Esophagus muscularis mucosa (tissue), 4 donors: ENCODE data around the gene MACROD2. TPM values are rescaled to one million over a fixed set of nuclear protein-coding genes. Genes with fewer than 3 reads are reported as not detected.

Experiments used
- DNase-seq: peaks from one replicate; pipeline ENCODE4 v3.0.0-alpha.2; 2017; ENCODE audit errors: extremely low spot score
- H3K27ac ChIP-seq, 4 donors: fragments of 200-600 bp; sonication (generic); replicated peaks in 1 of 4; 1 replicate in 3 of 4; 2 replicates in 1 of 4; pipeline ENCODE4 v1.5.1; 2016 to 2019; ENCODE audit warnings: mild to moderate bottlenecking in 1 of 4
- H3K27me3 ChIP-seq, 4 donors: fragments of 200-600 bp; sonication (generic); one replicate each; pipeline versions ENCODE4 v1.5.1 to v1.6.0; 2016 to 2019
- H3K36me3 ChIP-seq, 4 donors: fragments of 200-600 bp; sonication (generic); one replicate each; pipeline ENCODE4 v1.5.1; 2016 to 2019
- H3K4me1 ChIP-seq, 4 donors: fragments of 200-600 bp; sonication (generic); one replicate each; pipeline ENCODE4 v1.5.1; 2016 to 2019
- H3K4me3 ChIP-seq, 4 donors: fragments of 200-600 bp; sonication (generic); 1 replicate in 2 of 4; 2 replicates in 2 of 4; pipeline ENCODE4 v1.5.1; 2016 to 2019; ENCODE audit warnings: mild to moderate bottlenecking in 4 of 4, moderate library complexity in 1 of 4
- H3K9me3 ChIP-seq, 4 donors: fragments of 200-600 bp; sonication (generic); 1 replicate in 3 of 4; 2 replicates in 1 of 4; pipeline ENCODE4 v1.5.1; 2016 to 2019
- CTCF ChIP-seq, 3 experiments: fragments of 200-600 bp in 2 of 3; fragments of 450-650 bp in 1 of 3; sonication (generic) in 2 of 3; IDR thresholded peaks; one replicate each; pipeline ENCODE4 v1.5.1; 2017 to 2019; ENCODE audit warnings: antibody characterized with exemption in 3 of 3, mild to moderate bottlenecking in 2 of 3, moderate library complexity in 1 of 3
- EP300 ChIP-seq: sonication (generic); formaldehyde crosslinking; IDR thresholded peaks from one replicate; pipeline ENCODE4 v1.6.1; 2017; ENCODE audit warnings: antibody characterized with exemption
- POLR2A ChIP-seq: fragments of 450-650 bp; IDR thresholded peaks from one replicate; pipeline ENCODE4 v1.6.1; 2017; ENCODE audit warnings: antibody characterized with exemption, moderate library complexity, mild to moderate bottlenecking, low read depth
- POLR2AphosphoS5 ChIP-seq, 2 donors: sonication (generic); formaldehyde crosslinking; IDR thresholded peaks; one replicate each; pipeline ENCODE4 v1.6.1; 2017; ENCODE audit warnings: antibody characterized with exemption in 2 of 2
- WGBS: methylation state at CpG from one replicate; pipeline ENCODE4 v1.1.5; 2018; 5-methylcytosine and 5-hydroxymethylcytosine counted together
- intact Hi-C: fragments of 100-400 bp; cut with DNase I; formaldehyde crosslinking; loops from one replicate; pipeline ENCODE4 v1.15.1; 2023
- total RNA-seq, 4 donors: library from RNA; depleted of rRNA; stranded (reverse); fragments of >200 nt; gene quantifications; one replicate each; pipeline versions ENCODE4 v1.1.0 to v1.2.1, GENCODE V29; 2016

The MACROD2 gene
- total RNA-seq, 4 donors from 2014 or later = 1.4 to 3.6 (median 2.6) TPM

- intact Hi-C loops = no loop called here
- no peaks in the 10 kb centered on the region for H3K36me3 ChIP-seq
- 96% methylated on average over 5 of the region's 5 CpGs for WGBS
Measured at GRCh38 chr20:15302075-15302474, 1306.8 kb downstream of the MACROD2 start.

GRCh38 chr20:15310361-15310760, 1315.0 kb downstream of the MACROD2 start:
- no peaks in the 10 kb centered on the region for H3K4me1 ChIP-seq
- intact Hi-C loops = no loop called here
- H3K4me3 ChIP-seq = no peak overlapping the region
- no peaks in the 10 kb centered on the region for H3K27me3 ChIP-seq
- H3K36me3 ChIP-seq = no peaks in the 10 kb centered on the region
- no peak for DNase-seq
- H3K9me3 ChIP-seq = no peaks in the 10 kb centered on the region
- TF ChIP-seq CTCF (IDR thresholded peaks at IDR 0.05) (no peak), POLR2AphosphoS5 (IDR thresholded peaks at IDR 0.05) (no peak), POLR2A (no peak), EP300 (no peak)
- H3K27ac ChIP-seq = no peak overlapping the region

More at GRCh38 chr20:15302075-15302474, 1306.8 kb downstream of the MACROD2 start:
- DNase-seq = no peak
- Histone ChIP-seq H3K27me3 (no peaks in the 10 kb centered on the region), H3K4me1 (no peaks in the 10 kb centered on the region), H3K27ac (no peak overlapping the region), H3K9me3 (no peaks in the 10 kb centered on the region), H3K4me3 (no peak overlapping the region)
- no peak for TF ChIP-seq POLR2A
- TF ChIP-seq POLR2AphosphoS5 (IDR thresholded peaks at IDR 0.05) = no peak
- no peak for TF ChIP-seq EP300
- TF ChIP-seq CTCF (IDR thresholded peaks at IDR 0.05) = no peak

- no peaks in the 10 kb centered on the region for H3K27me3 ChIP-seq
- DNase-seq = no peak
- intact Hi-C loops = no loop called here
- no peak overlapping the region for H3K27ac ChIP-seq
- no peaks in the 10 kb centered on the region for H3K36me3 ChIP-seq
- no peaks in the 10 kb centered on the region for H3K9me3 ChIP-seq
- 48% methylated on average over 1 of the region's 1 CpG for WGBS
- TF ChIP-seq CTCF (IDR thresholded peaks at IDR 0.05) = no peak
- no peak for TF ChIP-seq POLR2A
- TF ChIP-seq EP300 = no peak
- TF ChIP-seq POLR2AphosphoS5 (IDR thresholded peaks at IDR 0.05) = no peak
- H3K4me1 ChIP-seq = no peaks in the 10 kb centered on the region
- H3K4me3 ChIP-seq = no peak overlapping the region
Measured at GRCh38 chr20:15316556-15316955, 1321.2 kb downstream of the MACROD2 start.

- H3K27me3 ChIP-seq = no peaks in the 10 kb centered on the region
- no peaks in the 10 kb centered on the region for H3K4me1 ChIP-seq
- no peaks in the 10 kb centered on the region for H3K9me3 ChIP-seq
- TF ChIP-seq POLR2A (no peak), POLR2AphosphoS5 (IDR thresholded peaks at IDR 0.05) (no peak), CTCF (IDR thresholded peaks at IDR 0.05) (no peak), EP300 (no peak)
- H3K4me3 ChIP-seq = no peak overlapping the region
- H3K27ac ChIP-seq = no peak overlapping the region
- no peaks in the 10 kb centered on the region for H3K36me3 ChIP-seq
- WGBS = 74% methylated on average over 2 of the region's 2 CpGs
- no peak for DNase-seq
- intact Hi-C loops = no loop called here
Measured at GRCh38 chr20:15317546-15318232, 1322.4 kb downstream of the MACROD2 start.

- H3K27ac ChIP-seq = no peak overlapping the region
- H3K36me3 ChIP-seq = no peaks in the 10 kb centered on the region
- H3K4me3 ChIP-seq = no peak overlapping the region
- no peak for DNase-seq
- intact Hi-C loops = no loop called here
- no peak for TF ChIP-seq POLR2A
- no peak for TF ChIP-seq POLR2AphosphoS5 (IDR thresholded peaks at IDR 0.05)
- no peak for TF ChIP-seq EP300
- no peak for TF ChIP-seq CTCF (IDR thresholded peaks at IDR 0.05)
- no peaks in the 10 kb centered on the region for H3K9me3 ChIP-seq
- no peaks in the 10 kb centered on the region for H3K27me3 ChIP-seq
- no peaks in the 10 kb centered on the region for H3K4me1 ChIP-seq
Measured at GRCh38 chr20:15318682-15319081, 1323.4 kb downstream of the MACROD2 start.
